CD4-positive, alpha-beta T cell (primary cell): ENCODE data around the gene LDLRAD4. TPM values are rescaled to one million over a fixed set of nuclear protein-coding genes. Genes with fewer than 3 reads are reported as not detected.

Source experiments
- ATAC-seq: fragments of 200-7000 bp; cut with Tn5 transposase; one replicate; pipeline ENCODE4 v1.10.0; 2022; ENCODE audit warnings: mild to moderate bottlenecking; ENCODE audit not compliant: poor library complexity
- CTCF ChIA-PET: fragments of 350-600 bp; sonication (Branson Sonifier 250); formaldehyde crosslinking; loops from one replicate; lab custom pipeline; 2021; ENCODE audit warnings: antibody characterized with exemption, inconsistent platforms; lab: Charles Lee
- POLR2A ChIA-PET: fragments of 350-600 bp; sonication (Branson Sonifier 250); formaldehyde crosslinking; loops from one replicate; lab custom pipeline; 2021; ENCODE audit warnings: antibody characterized with exemption, inconsistent platforms; lab: Charles Lee
- DNase-seq, 14 experiments: peaks; one replicate each; pipeline ENCODE4 v3.0.0-alpha.2; 2013 to 2020; ENCODE audit warnings: mixed read lengths in 2 of 14
- H3K27ac ChIP-seq, 2 donors: one replicate each; pipeline versions ENCODE4 v1.5.1 to v1.7.0; 2013; ENCODE audit warnings: low read length in 2 of 2, low read depth in 1 of 2, mild to moderate bottlenecking in 1 of 2
- H3K27me3 ChIP-seq, 2 experiments: 1 replicate in 1 of 2; 2 replicates in 1 of 2; pipeline versions ENCODE4 v1.6.1 to v1.7.0; 2013; ENCODE audit warnings: low read length in 2 of 2, control low read depth in 1 of 2, mild to moderate bottlenecking in 1 of 2, moderate library complexity in 1 of 2; ENCODE audit not compliant: insufficient read depth in 2 of 2, control insufficient read depth in 1 of 2
- H3K36me3 ChIP-seq: one replicate; pipeline ENCODE4 v1.6.1; 2013; ENCODE audit warnings: low read length, control low read depth; ENCODE audit not compliant: insufficient read depth
- H3K4me1 ChIP-seq: one replicate; pipeline ENCODE4 v1.6.1; 2013; ENCODE audit warnings: low read length, control low read depth; ENCODE audit not compliant: insufficient read depth
- H3K4me3 ChIP-seq: one replicate; pipeline ENCODE4 v1.5.1; 2013; ENCODE audit warnings: mild to moderate bottlenecking, low read length, moderate library complexity
- H3K9me3 ChIP-seq, 2 experiments: 1 replicate in 1 of 2; 2 replicates in 1 of 2; pipeline versions ENCODE4 v1.6.1 to v1.7.0; 2013; ENCODE audit warnings: low read length in 2 of 2, mild to moderate bottlenecking in 2 of 2, control low read depth in 1 of 2, moderate library complexity in 1 of 2; ENCODE audit not compliant: control insufficient read depth in 1 of 2, insufficient read depth in 1 of 2
- H3K27ac Mint-ChIP-seq: one replicate; pipeline ENCODE4 v1.8.0; 2020; ENCODE audit warnings: mixed read lengths
- H3K27me3 Mint-ChIP-seq: one replicate; pipeline ENCODE4 v1.8.0; 2021; ENCODE audit warnings: mixed read lengths
- H3K36me3 Mint-ChIP-seq: one replicate; pipeline ENCODE4 v1.8.0; 2021; ENCODE audit warnings: low read depth, mixed read lengths
- H3K4me1 Mint-ChIP-seq: one replicate; pipeline ENCODE4 v1.8.0; 2021; ENCODE audit warnings: low read depth, mixed read lengths
- H3K4me3 Mint-ChIP-seq: one replicate; pipeline ENCODE4 v1.8.0; 2020; ENCODE audit warnings: mild to moderate bottlenecking, mixed read lengths
- H3K9me3 Mint-ChIP-seq: one replicate; pipeline ENCODE4 v1.8.0; 2020; ENCODE audit warnings: mixed read lengths
- intact Hi-C, 2 experiments: fragments of 100-400 bp; cut with DNase I in 1 of 2; cut with micrococcal nuclease in 1 of 2; formaldehyde crosslinking; loops; one replicate each; pipeline versions ENCODE4 v1.15.1 to v1.9.0; 2023 to 2025; cut with DNase I, micrococcal nuclease
- total RNA-seq, 174 experiments: library from RNA in 2 of 174; stranded (reverse) in 2 of 174; gene quantifications; one replicate each; pipeline ENCODE4 v1.2.3 and lab custom pipeline; 2021 to 2026
- TF ChIP-seq, protein P1 (sequence below): fragments of 200-600 bp; IDR thresholded peaks from one replicate; pipeline ENCODE4 v1.8.0; 2022; ENCODE audit warnings: antibody characterized with exemption, mild to moderate bottlenecking

Gene LDLRAD4
- total RNA-seq, 2 experiments from 2014 or later = 51.9 to 52.7 TPM

- no peaks in the 10 kb centered on the region for H3K9me3 ChIP-seq
- TF ChIP-seq, protein P1, sequence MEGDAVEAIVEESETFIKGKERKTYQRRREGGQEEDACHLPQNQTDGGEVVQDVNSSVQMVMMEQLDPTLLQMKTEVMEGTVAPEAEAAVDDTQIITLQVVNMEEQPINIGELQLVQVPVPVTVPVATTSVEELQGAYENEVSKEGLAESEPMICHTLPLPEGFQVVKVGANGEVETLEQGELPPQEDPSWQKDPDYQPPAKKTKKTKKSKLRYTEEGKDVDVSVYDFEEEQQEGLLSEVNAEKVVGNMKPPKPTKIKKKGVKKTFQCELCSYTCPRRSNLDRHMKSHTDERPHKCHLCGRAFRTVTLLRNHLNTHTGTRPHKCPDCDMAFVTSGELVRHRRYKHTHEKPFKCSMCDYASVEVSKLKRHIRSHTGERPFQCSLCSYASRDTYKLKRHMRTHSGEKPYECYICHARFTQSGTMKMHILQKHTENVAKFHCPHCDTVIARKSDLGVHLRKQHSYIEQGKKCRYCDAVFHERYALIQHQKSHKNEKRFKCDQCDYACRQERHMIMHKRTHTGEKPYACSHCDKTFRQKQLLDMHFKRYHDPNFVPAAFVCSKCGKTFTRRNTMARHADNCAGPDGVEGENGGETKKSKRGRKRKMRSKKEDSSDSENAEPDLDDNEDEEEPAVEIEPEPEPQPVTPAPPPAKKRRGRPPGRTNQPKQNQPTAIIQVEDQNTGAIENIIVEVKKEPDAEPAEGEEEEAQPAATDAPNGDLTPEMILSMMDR = no peak
- no peaks in the 10 kb centered on the region for H3K27me3 ChIP-seq
- no peak overlapping the region for H3K4me3 ChIP-seq
- ChIA-PET POLR2A (no interaction called here), CTCF (no interaction called here)
- Mint-ChIP-seq H3K27me3 (no peaks in the 10 kb centered on the region), H3K4me3 (no peak overlapping the region), H3K27ac (no peak overlapping the region), H3K36me3 (no peaks in the 10 kb centered on the region), H3K4me1 (peaks cover 37% of the 10 kb centered on the region), H3K9me3 (no peaks in the 10 kb centered on the region)
- no peak for DNase-seq
- H3K27ac ChIP-seq = no peak overlapping the region
- intact Hi-C loops = no loop called here
- no peak for ATAC-seq
- H3K36me3 ChIP-seq = no peaks in the 10 kb centered on the region
- peaks cover 38% of the 10 kb centered on the region for H3K4me1 ChIP-seq
These were observed 354.2 kb downstream of the LDLRAD4 start for GRCh38 chr18:13572721-13573120.

- no peak overlapping the region for H3K4me3 Mint-ChIP-seq
- DNase-seq = no peak
- no peak overlapping the region for H3K27ac Mint-ChIP-seq
- no peaks in the 10 kb centered on the region for H3K27me3 ChIP-seq
- no peaks in the 10 kb centered on the region for H3K9me3 ChIP-seq
- H3K4me1 ChIP-seq = peaks cover 37% of the 10 kb centered on the region
- no peaks in the 10 kb centered on the region for H3K36me3 Mint-ChIP-seq
- intact Hi-C loops = no loop called here
- H3K4me1 Mint-ChIP-seq = peaks cover 41% of the 10 kb centered on the region
- H3K36me3 ChIP-seq = no peaks in the 10 kb centered on the region
- H3K27ac ChIP-seq = no peak overlapping the region
- H3K9me3 Mint-ChIP-seq = no peaks in the 10 kb centered on the region
- no peak for ATAC-seq
- TF ChIP-seq, protein P1 = no peak
- no peak overlapping the region for H3K4me3 ChIP-seq
- POLR2A ChIA-PET = no interaction called here
- CTCF ChIA-PET = no interaction called here
- no peaks in the 10 kb centered on the region for H3K27me3 Mint-ChIP-seq
These were observed 355.2 kb downstream of the LDLRAD4 start for GRCh38 chr18:13573750-13574149.

DNA sequence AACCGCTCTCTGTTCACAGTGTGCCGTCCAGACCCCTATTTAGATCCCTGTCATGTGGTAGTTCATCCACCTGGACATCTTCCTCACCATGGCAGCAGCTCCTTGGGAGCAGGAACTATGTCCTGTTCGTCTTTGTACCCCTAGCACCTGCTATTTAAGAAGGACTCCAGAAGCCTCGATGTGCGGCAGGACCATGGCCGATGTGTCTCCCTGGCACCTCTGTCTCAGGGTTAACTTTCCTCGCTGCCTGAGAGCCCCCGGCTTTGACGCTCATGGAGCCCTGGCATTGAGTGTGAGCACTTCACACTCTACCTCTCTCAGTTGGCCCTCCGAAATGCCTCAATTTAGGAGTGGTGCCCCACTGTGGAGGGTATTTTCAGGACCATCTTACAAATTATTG, 355.8 kb downstream of the LDLRAD4 start:
- no peak for ATAC-seq
- no peak for DNase-seq
- CTCF ChIA-PET = no interaction called here
- H3K4me1 ChIP-seq = peaks cover 32% of the 10 kb centered on the region
- peaks cover 37% of the 10 kb centered on the region for H3K4me1 Mint-ChIP-seq
- TF ChIP-seq, protein P1 = no peak
- H3K4me3 ChIP-seq = no peak overlapping the region
- no peaks in the 10 kb centered on the region for H3K36me3 Mint-ChIP-seq
- H3K4me3 Mint-ChIP-seq = no peak overlapping the region
- no peaks in the 10 kb centered on the region for H3K27me3 Mint-ChIP-seq
- no peaks in the 10 kb centered on the region for H3K9me3 Mint-ChIP-seq
- H3K27ac ChIP-seq = no peak overlapping the region
- intact Hi-C loops = no loop called here
- no peaks in the 10 kb centered on the region for H3K9me3 ChIP-seq
- no peak overlapping the region for H3K27ac Mint-ChIP-seq
- no peaks in the 10 kb centered on the region for H3K36me3 ChIP-seq
- POLR2A ChIA-PET = no interaction called here
- H3K27me3 ChIP-seq = no peaks in the 10 kb centered on the region
